ENCODE measurements around the gene KCTD16.

KCTD16 gene

DNA sequence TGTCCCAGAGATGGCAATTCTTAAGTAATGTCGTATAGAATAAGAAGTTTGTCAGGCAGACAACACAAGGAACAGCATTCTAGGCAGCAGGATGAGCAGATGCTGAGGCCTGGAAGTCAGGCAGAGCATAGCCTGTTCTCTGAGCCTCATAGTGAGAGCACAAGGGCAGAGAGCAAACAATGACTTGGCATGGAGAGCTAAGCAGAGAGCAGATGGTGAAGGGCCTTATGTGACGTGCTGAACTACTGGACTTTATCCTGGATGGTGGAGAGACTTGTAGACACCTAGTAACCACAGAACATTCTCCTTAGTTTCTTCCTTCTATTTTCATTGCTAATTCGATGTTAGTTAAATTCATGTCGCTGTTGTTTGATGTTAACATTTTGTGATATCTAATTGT lies 60.1 kb downstream of the KCTD16 start:
- TF ChIP-seq, protein P1, sequence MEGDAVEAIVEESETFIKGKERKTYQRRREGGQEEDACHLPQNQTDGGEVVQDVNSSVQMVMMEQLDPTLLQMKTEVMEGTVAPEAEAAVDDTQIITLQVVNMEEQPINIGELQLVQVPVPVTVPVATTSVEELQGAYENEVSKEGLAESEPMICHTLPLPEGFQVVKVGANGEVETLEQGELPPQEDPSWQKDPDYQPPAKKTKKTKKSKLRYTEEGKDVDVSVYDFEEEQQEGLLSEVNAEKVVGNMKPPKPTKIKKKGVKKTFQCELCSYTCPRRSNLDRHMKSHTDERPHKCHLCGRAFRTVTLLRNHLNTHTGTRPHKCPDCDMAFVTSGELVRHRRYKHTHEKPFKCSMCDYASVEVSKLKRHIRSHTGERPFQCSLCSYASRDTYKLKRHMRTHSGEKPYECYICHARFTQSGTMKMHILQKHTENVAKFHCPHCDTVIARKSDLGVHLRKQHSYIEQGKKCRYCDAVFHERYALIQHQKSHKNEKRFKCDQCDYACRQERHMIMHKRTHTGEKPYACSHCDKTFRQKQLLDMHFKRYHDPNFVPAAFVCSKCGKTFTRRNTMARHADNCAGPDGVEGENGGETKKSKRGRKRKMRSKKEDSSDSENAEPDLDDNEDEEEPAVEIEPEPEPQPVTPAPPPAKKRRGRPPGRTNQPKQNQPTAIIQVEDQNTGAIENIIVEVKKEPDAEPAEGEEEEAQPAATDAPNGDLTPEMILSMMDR (IDR thresholded peaks at IDR 0.05; ENCODE audit: control extremely low read depth, extremely low read depth, low read depth, missing control alignments), result no peak
- DNase-seq (ENCODE audit: extremely low spot score), result no peak
- CTCF ChIA-PET, result interaction anchor here (0.6 kb wide), 2 partner anchors 10 to 13 kb away, joined by 3 read pairs; no protein-coding TSS in a partner anchor
- POLR2A ChIA-PET, result no interaction called here

GRCh38 chr5:144232285-144232684 lies 61.6 kb downstream of the KCTD16 start:
- DNase-seq (ENCODE audit: extremely low spot score), result no peak
- CTCF ChIA-PET, result no interaction called here
- POLR2A ChIA-PET, result no interaction called here

GRCh38 chr5:144236499-144236898 lies 65.8 kb downstream of the KCTD16 start:
- POLR2A ChIA-PET, result no interaction called here
- TF ChIP-seq, protein P1 (IDR thresholded peaks at IDR 0.05; ENCODE audit: control extremely low read depth, extremely low read depth, low read depth, missing control alignments), result no peak
- CTCF ChIA-PET, result no interaction called here
- no peak for DNase-seq (ENCODE audit: extremely low spot score)

More at GRCh38 chr5:144232285-144232684, 61.6 kb downstream of the KCTD16 start:
- TF ChIP-seq, protein P1 (IDR thresholded peaks at IDR 0.05; ENCODE audit: control extremely low read depth, extremely low read depth, low read depth, missing control alignments), result no peak

DNA sequence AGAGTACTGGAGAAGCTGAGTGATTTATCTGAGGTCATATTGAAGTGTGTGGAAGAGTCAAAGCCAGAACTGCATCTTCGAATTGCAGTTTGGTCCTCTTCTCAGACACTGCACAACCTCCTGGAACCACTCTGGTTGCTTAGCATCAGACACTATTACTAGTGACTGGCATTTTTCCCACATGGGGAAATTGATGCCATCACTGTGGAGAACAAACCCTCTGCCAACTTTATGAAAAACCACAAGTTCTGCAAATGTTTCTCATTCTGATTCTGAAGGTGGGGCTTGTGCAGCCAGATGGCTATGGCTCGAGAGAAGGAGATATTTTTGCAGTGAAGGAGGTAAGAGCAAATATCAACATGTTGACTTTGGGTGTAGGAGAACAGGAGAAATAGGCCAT lies 67.2 kb downstream of the KCTD16 start:
- ChIA-PET CTCF (no interaction called here), POLR2A (no interaction called here)
- no peak for DNase-seq (ENCODE audit: extremely low spot score)
- TF ChIP-seq, protein P1 (IDR thresholded peaks at IDR 0.05; ENCODE audit: control extremely low read depth, extremely low read depth, low read depth, missing control alignments), result no peak

DNA sequence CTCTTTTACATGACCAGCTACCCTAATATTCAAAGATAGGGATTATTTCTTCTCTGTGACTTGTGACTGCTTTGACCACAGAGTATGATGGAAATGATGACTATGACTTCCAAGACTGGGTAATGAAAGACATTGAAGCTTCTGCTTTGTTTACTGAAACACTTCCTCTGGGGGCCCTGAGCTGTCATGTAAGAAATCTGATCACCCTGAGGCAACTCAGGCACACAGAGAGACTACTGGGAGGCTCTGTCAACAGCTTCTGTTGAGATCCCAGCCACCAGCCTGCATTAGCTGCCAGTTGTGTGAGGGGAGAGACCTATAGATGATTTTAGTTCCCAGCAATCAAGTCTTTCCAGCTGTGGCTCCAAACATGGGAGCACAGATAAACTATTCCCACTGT lies 76.5 kb downstream of the KCTD16 start:
- ChIA-PET POLR2A (no interaction called here), CTCF (interaction anchor here (1.1 to 1.4 kb wide), 2 partner anchors 43 to 948 kb away, joined by 3 read pairs; no protein-coding TSS in a partner anchor)
- TF ChIP-seq, protein P1 (IDR thresholded peaks at IDR 0.05; ENCODE audit: control extremely low read depth, extremely low read depth, low read depth, missing control alignments), result no peak
- DNase-seq (ENCODE audit: extremely low spot score), result no peak

DNA sequence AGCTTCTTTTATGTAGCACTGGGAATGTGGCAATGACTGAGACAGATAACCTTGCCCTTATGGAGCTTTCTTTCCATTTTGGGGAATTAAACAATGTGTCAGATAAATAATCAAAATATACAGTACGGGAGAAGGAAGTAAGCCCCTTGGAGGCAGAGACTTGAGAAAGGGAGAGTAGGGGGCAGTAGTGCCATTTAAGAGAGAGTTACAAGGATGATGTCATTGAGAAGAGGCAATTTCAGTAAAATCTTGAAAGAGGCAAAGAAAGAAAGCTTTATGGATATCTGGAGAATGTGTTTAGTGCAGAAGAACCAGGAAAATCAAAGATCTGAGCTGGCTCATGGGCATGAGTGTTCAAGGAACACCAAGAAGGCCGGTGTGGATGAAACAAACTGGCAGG lies 77.3 kb downstream of the KCTD16 start:
- ChIA-PET CTCF (interaction anchor here (1.1 to 1.4 kb wide), 2 partner anchors 44 to 947 kb away, joined by 3 read pairs; no protein-coding TSS in a partner anchor), POLR2A (no interaction called here)
- TF ChIP-seq, protein P1 (IDR thresholded peaks at IDR 0.05; ENCODE audit: control extremely low read depth, extremely low read depth, low read depth, missing control alignments), result no peak
- no peak for DNase-seq (ENCODE audit: extremely low spot score)

All from GM10248 (cell line).